Heart left ventricle (tissue), 13 donors: ENCODE results near the gene EMC10.

Source experiments
- CTCF ChIP-seq, 12 donors: fragments of 200-600 bp; sonication (generic) in 4 of 12; IDR thresholded peaks; one replicate each; pipeline versions ENCODE4 v1.5.0 to v1.8.0; 2018 to 2022; ENCODE audit warnings: antibody characterized with exemption in 12 of 12, mild to moderate bottlenecking in 5 of 12
- POLR2A ChIP-seq, 2 donors: fragments of 450-650 bp; IDR thresholded peaks; one replicate each; pipeline ENCODE4 v1.6.1; 2017; ENCODE audit warnings: antibody characterized with exemption in 2 of 2, mild to moderate bottlenecking in 2 of 2, moderate library complexity in 2 of 2
- donor health status: ischemic (EF 13 %, LVEDD 7.1; RV severe dilation, severe dysfunction).
- donor health status: DM: no; HTN: yes; CAD: no.
- donor health status: DM: no; HTN: no; CAD: no.
- donor health status: ischemic (EF 25% LVEDD 6.9; RV normal size, moderate dysfunction).
- donor health status: ischemic (EF 25% LVEDD 5.7; RV mildly dilated, moderate dysfunction).
- donor health status: ischemic (EF 35%, LVEDD 5.7; RV mildly dilated, moderate dysfunction).
- donor health status: nonischemic (EF 11% LVEDD 7.7; RV severe dilation, severe dysfunction).
- donor health status: DM: yes; HTN: yes; CAD: no.
- donor health status: PGD.
- donor health status: ischemic (EF 29% LVEDD 5.4; RV normal size, mild dysfunction).
- donor health status: nonischemic (EF 23%, LVEDD 6.1; RV moderate dilation, normal function).

DNA sequence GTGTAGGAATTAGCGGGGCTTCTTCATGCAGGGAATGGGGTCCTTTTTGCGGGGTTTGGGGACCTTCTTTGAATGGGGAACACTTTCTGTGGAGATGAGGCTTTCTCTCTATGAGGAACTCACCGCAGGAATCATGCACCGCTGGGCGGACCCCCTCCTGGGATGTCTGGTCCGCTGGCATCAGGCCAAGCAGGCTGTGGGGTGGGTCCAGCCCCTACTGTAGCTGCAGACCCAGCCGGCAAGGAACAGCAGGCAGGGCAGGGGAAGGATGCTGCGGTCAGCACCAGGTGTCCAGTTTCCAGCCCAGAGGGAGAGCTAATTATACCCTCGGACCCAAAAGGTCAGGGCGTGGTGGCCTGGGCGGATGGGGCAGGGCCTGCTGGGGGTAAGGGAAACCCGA is 41.8 kb upstream of the EMC10 start:
- TF ChIP-seq CTCF (IDR thresholded peaks at IDR 0.05) (no peak), POLR2A (IDR thresholded peaks at IDR 0.05) (no peak)
